H1 (cell line): ENCODE measurements around the gene CYP11A1. TPM values are rescaled to one million over a fixed set of nuclear protein-coding genes. Genes with fewer than 3 reads are reported as not detected.

ENCODE experiments used
- CTCF ChIA-PET: fragments of 300-600 bp; sonication (Branson Sonifier 250); formaldehyde crosslinking; loops from one replicate; lab custom pipeline; 2021; ENCODE audit not compliant: partially characterized antibody; lab: Charles Lee
- POLR2A ChIA-PET: fragments of 300-600 bp; sonication (Branson Sonifier 250); formaldehyde crosslinking; loops from one replicate; lab custom pipeline; 2021; ENCODE audit warnings: inconsistent platforms; ENCODE audit not compliant: partially characterized antibody; lab: Charles Lee
- DNase-seq, 2 experiments: peaks; one replicate each; pipeline versions ENCODE4 v3.0.0 to v3.0.0-alpha.2; 2010 to 2022; ENCODE audit warnings: low spot score in 2 of 2, low read depth in 1 of 2, mixed read lengths in 1 of 2
- FAIRE-seq: peaks from 2 replicates; lab custom pipeline; 2011; peaks lifted over from hg19 to GRCh38; lab: Jason Lieb, UNC
- H2AFZ ChIP-seq: 2 replicates; pipeline ENCODE4 v1.8.1; 2012; ENCODE audit warnings: low read length, inconsistent platforms
- H2AK5ac ChIP-seq: 2 replicates; pipeline ENCODE4 v1.6.1; 2013; ENCODE audit warnings: low read depth, low read length
- H2BK120ac ChIP-seq: replicated peaks from 2 replicates; pipeline ENCODE3; 2013; ENCODE audit warnings: low read depth, low read length, inconsistent platforms
- H2BK12ac ChIP-seq: 2 replicates; pipeline ENCODE4 v1.6.1; 2013; ENCODE audit warnings: low read depth, low read length
- H2BK15ac ChIP-seq: 2 replicates; pipeline ENCODE4 v1.6.1; 2013; ENCODE audit warnings: low read length
- H2BK20ac ChIP-seq: 2 replicates; pipeline ENCODE4 v1.6.1; 2013; ENCODE audit warnings: low read length
- H2BK5ac ChIP-seq: 2 replicates; pipeline ENCODE4 v1.6.1; 2013; ENCODE audit warnings: low read depth, low read length
- H3K14ac ChIP-seq: 2 replicates; pipeline ENCODE4 v1.6.1; 2013; ENCODE audit warnings: inconsistent platforms; ENCODE audit not compliant: insufficient read length
- H3K18ac ChIP-seq: 2 replicates; pipeline ENCODE4 v1.6.1; 2013; ENCODE audit warnings: low read length; ENCODE audit errors: extremely low read depth
- H3K23ac ChIP-seq: 2 replicates; pipeline ENCODE4 v1.6.1; 2013; ENCODE audit warnings: inconsistent platforms; ENCODE audit not compliant: insufficient read length
- H3K23me2 ChIP-seq: 2 replicates; pipeline ENCODE4 v1.6.1; 2013; ENCODE audit warnings: low read depth, low read length
- H3K27ac ChIP-seq: 2 replicates; pipeline ENCODE4 v1.6.1; 2011; ENCODE audit warnings: low read depth, low read length, inconsistent platforms
- H3K27me3 ChIP-seq, 4 experiments: replicated peaks in 1 of 4; 1 replicate in 1 of 4; 2 replicates in 3 of 4; pipeline versions ENCODE4 v1.6.1 to v1.8.1; 2011 to 2013; ENCODE audit warnings: low read length in 3 of 4, mild to moderate bottlenecking in 3 of 4, inconsistent platforms in 2 of 4, mixed read lengths in 2 of 4, moderate library complexity in 1 of 4; ENCODE audit not compliant: control insufficient read depth in 3 of 4, insufficient read depth in 3 of 4; ENCODE audit errors: extremely low read depth in 1 of 4
- H3K36me3 ChIP-seq, 4 experiments: 2 replicates each; pipeline versions ENCODE4 v1.6.1 to v1.8.1; 2011 to 2013; ENCODE audit warnings: mild to moderate bottlenecking in 4 of 4, low read length in 3 of 4, moderate library complexity in 2 of 4, control low read depth in 1 of 4, inconsistent platforms in 1 of 4; ENCODE audit not compliant: insufficient read depth in 4 of 4, control insufficient read depth in 2 of 4
- H3K4ac ChIP-seq: replicated peaks from 2 replicates; pipeline ENCODE3; 2013; ENCODE audit warnings: low read length, low read depth, mixed read lengths, inconsistent platforms; ENCODE audit not compliant: insufficient read length
- H3K4me1 ChIP-seq, 4 experiments: replicated peaks in 1 of 4; 1 replicate in 1 of 4; 2 replicates in 3 of 4; pipeline versions ENCODE4 v1.6.1 to v1.8.1; 2011 to 2013; ENCODE audit warnings: low read length in 3 of 4, inconsistent platforms in 2 of 4, mixed read lengths in 1 of 4; ENCODE audit not compliant: insufficient read depth in 4 of 4, control insufficient read depth in 3 of 4
- H3K4me2 ChIP-seq, 2 experiments: 2 replicates each; pipeline versions ENCODE4 v1.6.1 to v1.8.1; 2011 to 2013; ENCODE audit warnings: low read depth in 2 of 2, low read length in 2 of 2, control low read depth in 1 of 2, inconsistent platforms in 1 of 2, mild to moderate bottlenecking in 1 of 2; ENCODE audit not compliant: insufficient read depth in 1 of 2
- H3K4me3 ChIP-seq, 4 experiments: fragments of 200-600, 300-600 bp in 1 of 4; sonication (generic), shearing (Covaris generic), sonication (Bioruptor Twin) in 1 of 4; 2 replicates each; pipeline versions ENCODE4 v1.5.1 to v1.8.1; 2011 to 2016; ENCODE audit warnings: low read length in 4 of 4, low read depth in 3 of 4, control low read depth in 2 of 4, inconsistent platforms in 2 of 4, mild to moderate bottlenecking in 2 of 4, mixed read lengths in 1 of 4, moderate library complexity in 1 of 4; ENCODE audit not compliant: insufficient read depth in 2 of 4; ENCODE audit errors: extremely low read depth in 1 of 4
- H3K56ac ChIP-seq: replicated peaks from 2 replicates; pipeline ENCODE3; 2013; ENCODE audit warnings: low read depth, mild to moderate bottlenecking, mixed read lengths, low read length, inconsistent platforms; ENCODE audit not compliant: insufficient read length
- H3K79me1 ChIP-seq: 2 replicates; pipeline ENCODE4 v1.6.1; 2013; ENCODE audit warnings: low read depth, low read length, control low read depth
- H3K79me2 ChIP-seq, 2 experiments: 2 replicates each; pipeline versions ENCODE4 v1.6.1 to v1.8.1; 2012 to 2013; ENCODE audit warnings: low read length in 2 of 2, mild to moderate bottlenecking in 2 of 2, inconsistent platforms in 1 of 2; ENCODE audit not compliant: insufficient read depth in 2 of 2, control insufficient read depth in 1 of 2
- H3K9ac ChIP-seq, 4 experiments: replicated peaks in 1 of 4; 1 replicate in 1 of 4; 2 replicates in 3 of 4; pipeline versions ENCODE4 v1.6.1 to v1.8.1; 2011 to 2013; ENCODE audit warnings: low read depth in 3 of 4, low read length in 3 of 4, control low read depth in 2 of 4, mild to moderate bottlenecking in 2 of 4, moderate library complexity in 2 of 4, inconsistent platforms in 1 of 4; ENCODE audit errors: extremely low read depth in 1 of 4
- H3K9me3 ChIP-seq, 2 experiments: 2 replicates each; pipeline versions ENCODE4 v1.6.1 to v1.8.1; 2012 to 2013; ENCODE audit warnings: mild to moderate bottlenecking in 2 of 2, moderate library complexity in 2 of 2, control low read depth in 1 of 2, inconsistent platforms in 1 of 2, low read depth in 1 of 2, low read length in 1 of 2, mixed read lengths in 1 of 2; ENCODE audit not compliant: insufficient read depth in 2 of 2
- H4K20me1 ChIP-seq, 2 experiments: replicated peaks in 1 of 2; 2 replicates each; pipeline versions ENCODE3 to v1.8.1; 2011 to 2013; ENCODE audit warnings: inconsistent platforms in 2 of 2, low read length in 2 of 2, mild to moderate bottlenecking in 1 of 2; ENCODE audit not compliant: insufficient read depth in 2 of 2, control insufficient read depth in 1 of 2
- H4K5ac ChIP-seq: 2 replicates; pipeline ENCODE4 v1.6.1; 2013; ENCODE audit warnings: low read length, low read depth, mixed read lengths, inconsistent platforms; ENCODE audit not compliant: insufficient read length
- H4K8ac ChIP-seq: 2 replicates; pipeline ENCODE4 v1.8.0; 2013; ENCODE audit warnings: mild to moderate bottlenecking, moderate library complexity, low read length, inconsistent platforms; ENCODE audit not compliant: insufficient read depth; ENCODE audit errors: extremely low read depth
- H4K91ac ChIP-seq: replicated peaks from 2 replicates; pipeline ENCODE3; 2013; ENCODE audit warnings: low read length, mixed read lengths, inconsistent platforms; ENCODE audit not compliant: insufficient read length
- ZNF274 ChIP-seq: IDR thresholded peaks from 2 replicates; pipeline ENCODE4 v1.7.0; 2012; ENCODE audit warnings: low read length, borderline replicate concordance; ENCODE audit errors: extremely low read depth
- WGBS, 2 experiments: shearing (Covaris generic) in 1 of 2; methylation state at CpG; one replicate each; pipeline versions ENCODE4 v1.1.6 to v1.1.7; 2013 to 2015; ENCODE audit warnings: low lambda C conversion rate in 2 of 2, mixed read lengths in 2 of 2, inconsistent platforms in 1 of 2, low coverage in 1 of 2, missing lambda C conversion rate in 1 of 2; ENCODE audit not compliant: insufficient replicate concordance in 2 of 2, insufficient coverage in 1 of 2, insufficient read length in 1 of 2; ENCODE audit errors: extremely low coverage in 1 of 2, missing lambda C conversion rate in 1 of 2; 5-methylcytosine and 5-hydroxymethylcytosine counted together
- polyA plus RNA-seq, 7 experiments: library from polyadenylated mRNA; depleted of rRNA in 3 of 7; stranded (reverse) in 5 of 7; unstranded in 2 of 7; fragments of >200 nt in 5 of 7; fragments of 200-250 nt in 2 of 7; gene quantifications; 1 replicate in 5 of 7; 2 replicates in 1 of 7; 4 replicates in 1 of 7; pipeline versions ENCODE4 v1.2.1 to v1.2.3, GENCODE V29; 2011 to 2013; ENCODE audit warnings: missing spikeins in 2 of 7, mixed read lengths in 2 of 7
- total RNA-seq: library from RNA; stranded (reverse); fragmentation: NEBNext Ultra II Directional; extraction: Animal tissue kit (Norgen Biotek cat#: 25700); gene quantifications from 2 replicates; pipeline ENCODE4 v1.2.1, GENCODE V29; 2021
- TF ChIP-seq, protein P1 (sequence below): IDR thresholded peaks from 2 replicates; pipeline ENCODE4 v1.6.1; 2012; ENCODE audit warnings: inconsistent platforms

Gene CYP11A1
- total and polyA plus RNA-seq, 2 of the 8 experiments (the other 6 are each of a cell fraction or from before 2014, with no cell fraction given), result 1.9 to 7.2 TPM

DNA sequence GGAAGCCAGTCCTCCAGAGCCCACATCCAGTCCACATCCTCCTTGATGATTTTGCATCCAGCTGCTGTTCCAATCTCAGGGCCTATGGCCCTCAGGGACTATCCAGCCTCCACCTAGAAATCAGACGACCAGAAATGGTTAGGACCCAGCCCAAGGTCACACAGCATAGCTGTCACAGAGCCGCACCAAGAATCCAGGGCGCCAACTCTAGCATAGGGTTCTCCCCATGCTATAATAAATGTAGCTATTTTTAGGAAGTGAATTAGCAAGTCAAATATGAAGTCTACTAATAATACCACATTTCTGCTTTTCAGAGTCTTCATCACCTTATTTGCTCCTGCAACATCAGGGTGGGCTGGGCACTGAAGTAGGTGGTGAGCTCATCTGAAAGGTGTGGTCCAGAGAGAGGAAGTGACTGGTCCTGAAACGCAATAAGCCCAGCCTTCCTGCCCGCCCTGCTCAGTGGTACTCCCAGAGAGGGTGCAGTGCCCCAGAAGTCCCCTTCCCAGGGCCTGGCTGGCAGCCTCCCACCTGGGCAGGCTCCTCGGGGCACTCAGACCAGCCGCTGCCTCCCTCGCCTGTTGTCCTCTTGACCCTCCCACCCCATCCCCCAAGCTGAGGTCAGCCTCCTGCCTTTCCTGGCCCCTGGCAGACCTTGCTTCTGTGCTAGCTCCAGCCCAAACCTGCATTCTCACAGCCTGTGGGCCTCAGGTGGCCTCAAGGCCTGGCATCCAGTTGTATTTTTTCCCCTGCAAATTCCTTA, 17.6 kb upstream of the CYP11A1 start:
- H3K56ac ChIP-seq, result no peak overlapping the region
- no peak for DNase-seq
- no peak overlapping the region for H3K4ac ChIP-seq
- H2BK120ac ChIP-seq, result no peak overlapping the region
- H2AK5ac ChIP-seq, result no peak overlapping the region
- H3K4me3 ChIP-seq, result no peak overlapping the region
- no peak overlapping the region for H3K18ac ChIP-seq
- H3K27me3 ChIP-seq, result no peaks in the 10 kb centered on the region
- 0 out of 2 replicates have a peak overlapping the region, but pooled peaks have one; percentile 35 for H2BK5ac ChIP-seq
- TF ChIP-seq, protein P1, sequence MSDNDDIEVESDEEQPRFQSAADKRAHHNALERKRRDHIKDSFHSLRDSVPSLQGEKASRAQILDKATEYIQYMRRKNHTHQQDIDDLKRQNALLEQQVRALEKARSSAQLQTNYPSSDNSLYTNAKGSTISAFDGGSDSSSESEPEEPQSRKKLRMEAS, result 0 out of 2 replicates have a peak, but pooled peaks have one; percentile 13
- no peak for TF ChIP-seq ZNF274
- H4K91ac ChIP-seq, result peak overlapping the region; percentile 39
- no peaks in the 10 kb centered on the region for H4K20me1 ChIP-seq
- CTCF ChIA-PET, result interaction anchor here (0.6 to 36.8 kb wide), 23 partner anchors 10 to 492 kb away, joined by 3 to 1311 read pairs (median 4); partner anchors contain the start of gene SEMA7A
- H3K23me2 ChIP-seq, result no peaks in the 10 kb centered on the region
- no peak overlapping the region for H2AFZ ChIP-seq
- no peak overlapping the region for H3K14ac ChIP-seq
- H3K27ac ChIP-seq, result no peak overlapping the region
- no peak overlapping the region for H4K8ac ChIP-seq
- WGBS, 2 experiments, result 86% methylated on average over 8 of the region's 8 CpGs; no CpG with 5 or more reads in 1 of the 2 experiments
- H3K4me2 ChIP-seq, result no peak overlapping the region
- H2BK15ac ChIP-seq, result no peak overlapping the region
- H3K4me1 ChIP-seq, result peaks cover 0 to 18% (median 8%) of the 10 kb centered on the region in 4 experiments; a peak in 5 of 7 replicates
- no peaks in the 10 kb centered on the region for H3K36me3 ChIP-seq
- H3K23ac ChIP-seq, result no peak overlapping the region
- no peak overlapping the region for H2BK20ac ChIP-seq
- no peaks in the 10 kb centered on the region for H3K79me2 ChIP-seq
- no peaks in the 10 kb centered on the region for H3K79me1 ChIP-seq
- H3K9ac ChIP-seq, result no peak overlapping the region
- no peak for FAIRE-seq
- no peak overlapping the region for H4K5ac ChIP-seq
- POLR2A ChIA-PET, result interaction anchor here (0.6 to 2.1 kb wide), 7 partner anchors 11 to 76 kb away, joined by 3 to 5 read pairs (median 3); partner anchors contain the start of gene UBL7
- H2BK12ac ChIP-seq, result peak overlapping the region; percentile 60; the same call in 1 of the 2 replicates
- H3K9me3 ChIP-seq, result no peaks in the 10 kb centered on the region
